Cerebellar nuclear complex (tissue), 1 donor: ENCODE results near the gene ATP10A.

Experiments
- DNase-seq, 2 experiments: peaks; one replicate each; lab custom pipeline; 2025; lab: John Stamatoyannopoulos, UW

ATP10A gene

GRCh38 chr15:25793354-25794050 lies 69.6 kb downstream of the ATP10A start:
- no peak for DNase-seq

- DNase-seq, result no peak
Observed at GRCh38 chr15:25792128-25792527, 71.0 kb downstream of the ATP10A start.

- DNase-seq, result no peak
Observed at GRCh38 chr15:25790000-25790660, 73.0 kb downstream of the ATP10A start.

- DNase-seq, result no peak
Observed at GRCh38 chr15:25789616-25789999, 73.5 kb downstream of the ATP10A start.

- no peak for DNase-seq
Observed at GRCh38 chr15:25789211-25789610, 73.9 kb downstream of the ATP10A start.

GRCh38 chr15:25787855-25788520 lies 75.1 kb downstream of the ATP10A start:
- DNase-seq, result no peak

GRCh38 chr15:25787381-25787780 lies 75.7 kb downstream of the ATP10A start:
- no peak for DNase-seq

- DNase-seq, result no peak
Observed at GRCh38 chr15:25786040-25786439, 77.1 kb downstream of the ATP10A start.

- DNase-seq, result no peak
Observed at GRCh38 chr15:25785641-25786025, 77.5 kb downstream of the ATP10A start.

- DNase-seq, result no peak
Observed at GRCh38 chr15:25784876-25785640, 78.1 kb downstream of the ATP10A start.

GRCh38 chr15:25783607-25784540 lies 79.3 kb downstream of the ATP10A start:
- DNase-seq, result no peak

GRCh38 chr15:25783134-25783533 lies 80.0 kb downstream of the ATP10A start:
- DNase-seq, result no peak

- DNase-seq, result no peak
Observed at GRCh38 chr15:25780479-25781255, 82.5 kb downstream of the ATP10A start.

- no peak for DNase-seq
Observed at GRCh38 chr15:25778161-25778560, 85.0 kb downstream of the ATP10A start.

GRCh38 chr15:25777037-25777436 lies 86.1 kb downstream of the ATP10A start:
- no peak for DNase-seq

GRCh38 chr15:25776071-25776746 lies 86.9 kb downstream of the ATP10A start:
- no peak for DNase-seq

GRCh38 chr15:25775317-25775912 lies 87.7 kb downstream of the ATP10A start:
- no peak for DNase-seq

- no peak for DNase-seq
Observed at GRCh38 chr15:25774871-25775270, 88.3 kb downstream of the ATP10A start.

GRCh38 chr15:25773248-25773647 lies 89.9 kb downstream of the ATP10A start:
- no peak for DNase-seq

GRCh38 chr15:25772500-25772899 lies 90.6 kb downstream of the ATP10A start:
- DNase-seq, result no peak
